ENCODE data around the gene CDT1.

The CDT1 gene

DNA sequence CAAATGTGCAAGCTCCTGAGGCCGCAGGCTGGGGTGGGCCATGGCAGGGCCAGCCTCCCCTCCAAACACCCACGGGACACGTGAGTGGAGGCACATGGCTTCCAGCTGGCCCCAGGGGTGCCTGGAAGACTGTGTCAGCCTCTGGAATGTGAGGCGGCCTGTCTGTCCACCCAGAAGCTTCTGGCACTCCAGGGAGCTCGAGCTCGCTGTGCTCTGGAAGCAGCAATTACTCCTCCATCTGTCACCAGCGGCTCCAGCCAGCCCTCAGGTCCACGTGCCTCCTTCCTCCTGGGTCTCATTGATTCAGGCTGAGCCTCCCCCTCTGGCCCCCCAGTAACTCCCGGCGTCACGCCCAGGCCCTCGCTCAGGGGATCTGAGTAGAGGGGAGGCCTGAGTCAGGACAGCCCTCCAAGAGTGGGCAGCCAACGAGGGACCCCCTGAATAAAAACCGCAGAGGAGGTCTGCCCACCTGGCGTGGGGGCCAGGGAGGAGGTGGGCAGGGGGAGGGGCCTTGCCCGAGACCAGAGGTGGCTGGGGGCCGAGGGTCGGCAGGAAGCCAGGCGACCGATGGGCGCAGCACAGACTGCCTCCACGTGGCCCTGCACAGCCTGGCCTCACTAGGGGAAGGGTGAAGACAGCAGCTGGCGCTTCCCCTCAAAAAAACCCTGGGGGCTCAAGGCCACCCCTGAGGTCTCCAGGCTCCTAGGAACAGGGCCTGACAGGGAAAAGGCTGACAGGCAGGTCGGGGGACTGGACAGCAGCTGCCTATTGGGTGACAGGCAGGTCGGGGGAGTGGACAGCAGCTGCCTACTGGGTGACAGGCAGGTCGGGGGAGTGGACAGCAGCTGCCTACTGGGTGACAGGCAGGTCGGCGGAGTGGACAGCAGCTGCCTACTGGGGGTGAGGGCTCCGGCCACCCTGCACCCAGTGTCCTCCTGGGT is 30.4 kb upstream of the CDT1 start:
- ChIA-PET CTCF (interaction anchor here (0.9 to 2.6 kb wide), 5 partner anchors 11 to 36 kb away, joined by 3 to 14 read pairs (median 6); no protein-coding TSS in a partner anchor), POLR2A (interaction anchor here (1.2 kb wide), 1 partner anchor 12 kb away, joined by 5 read pairs; the partner anchor contains the start of gene PIEZO1)
- DNase-seq (ENCODE audit: extremely low spot score), result no peak
- TF ChIP-seq, protein P1, sequence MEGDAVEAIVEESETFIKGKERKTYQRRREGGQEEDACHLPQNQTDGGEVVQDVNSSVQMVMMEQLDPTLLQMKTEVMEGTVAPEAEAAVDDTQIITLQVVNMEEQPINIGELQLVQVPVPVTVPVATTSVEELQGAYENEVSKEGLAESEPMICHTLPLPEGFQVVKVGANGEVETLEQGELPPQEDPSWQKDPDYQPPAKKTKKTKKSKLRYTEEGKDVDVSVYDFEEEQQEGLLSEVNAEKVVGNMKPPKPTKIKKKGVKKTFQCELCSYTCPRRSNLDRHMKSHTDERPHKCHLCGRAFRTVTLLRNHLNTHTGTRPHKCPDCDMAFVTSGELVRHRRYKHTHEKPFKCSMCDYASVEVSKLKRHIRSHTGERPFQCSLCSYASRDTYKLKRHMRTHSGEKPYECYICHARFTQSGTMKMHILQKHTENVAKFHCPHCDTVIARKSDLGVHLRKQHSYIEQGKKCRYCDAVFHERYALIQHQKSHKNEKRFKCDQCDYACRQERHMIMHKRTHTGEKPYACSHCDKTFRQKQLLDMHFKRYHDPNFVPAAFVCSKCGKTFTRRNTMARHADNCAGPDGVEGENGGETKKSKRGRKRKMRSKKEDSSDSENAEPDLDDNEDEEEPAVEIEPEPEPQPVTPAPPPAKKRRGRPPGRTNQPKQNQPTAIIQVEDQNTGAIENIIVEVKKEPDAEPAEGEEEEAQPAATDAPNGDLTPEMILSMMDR (IDR thresholded peaks at IDR 0.05; ENCODE audit: control extremely low read depth, extremely low read depth, low read depth, missing control alignments), result no peak

DNA sequence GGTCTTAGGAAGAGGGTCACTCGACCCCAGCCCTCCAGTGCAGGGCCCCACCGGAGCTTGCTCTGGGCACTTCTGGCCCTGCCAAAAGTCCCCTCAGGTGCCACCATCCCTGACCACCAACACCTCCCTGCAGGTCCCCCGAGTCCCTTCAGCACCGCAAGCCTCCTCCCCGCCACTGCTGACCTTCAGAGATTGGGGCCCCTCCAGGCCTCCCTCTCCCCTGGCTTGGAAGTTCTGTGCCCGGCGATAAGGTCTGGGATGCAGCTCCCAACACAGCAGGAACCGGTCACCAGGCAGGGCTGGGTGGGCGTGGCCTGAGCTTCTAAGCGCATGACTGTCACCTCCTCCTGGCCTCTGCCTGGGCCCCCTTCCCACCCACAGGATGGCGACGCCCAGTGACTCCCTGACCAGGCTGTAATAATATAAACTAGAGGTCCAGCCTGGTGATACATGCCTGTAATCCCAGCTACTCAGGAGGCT is 29.7 kb upstream of the CDT1 start:
- TF ChIP-seq, protein P1 (IDR thresholded peaks at IDR 0.05; ENCODE audit: control extremely low read depth, extremely low read depth, low read depth, missing control alignments), result no peak
- POLR2A ChIA-PET, result interaction anchor here (1.2 kb wide), 1 partner anchor 11 kb away, joined by 5 read pairs; the partner anchor contains the start of gene PIEZO1
- CTCF ChIA-PET, result interaction anchor here (1.7 to 1.9 kb wide), 2 partner anchors 30 to 36 kb away, joined by 4 to 10 read pairs; no protein-coding TSS in a partner anchor
- no peak for DNase-seq (ENCODE audit: extremely low spot score)

DNA sequence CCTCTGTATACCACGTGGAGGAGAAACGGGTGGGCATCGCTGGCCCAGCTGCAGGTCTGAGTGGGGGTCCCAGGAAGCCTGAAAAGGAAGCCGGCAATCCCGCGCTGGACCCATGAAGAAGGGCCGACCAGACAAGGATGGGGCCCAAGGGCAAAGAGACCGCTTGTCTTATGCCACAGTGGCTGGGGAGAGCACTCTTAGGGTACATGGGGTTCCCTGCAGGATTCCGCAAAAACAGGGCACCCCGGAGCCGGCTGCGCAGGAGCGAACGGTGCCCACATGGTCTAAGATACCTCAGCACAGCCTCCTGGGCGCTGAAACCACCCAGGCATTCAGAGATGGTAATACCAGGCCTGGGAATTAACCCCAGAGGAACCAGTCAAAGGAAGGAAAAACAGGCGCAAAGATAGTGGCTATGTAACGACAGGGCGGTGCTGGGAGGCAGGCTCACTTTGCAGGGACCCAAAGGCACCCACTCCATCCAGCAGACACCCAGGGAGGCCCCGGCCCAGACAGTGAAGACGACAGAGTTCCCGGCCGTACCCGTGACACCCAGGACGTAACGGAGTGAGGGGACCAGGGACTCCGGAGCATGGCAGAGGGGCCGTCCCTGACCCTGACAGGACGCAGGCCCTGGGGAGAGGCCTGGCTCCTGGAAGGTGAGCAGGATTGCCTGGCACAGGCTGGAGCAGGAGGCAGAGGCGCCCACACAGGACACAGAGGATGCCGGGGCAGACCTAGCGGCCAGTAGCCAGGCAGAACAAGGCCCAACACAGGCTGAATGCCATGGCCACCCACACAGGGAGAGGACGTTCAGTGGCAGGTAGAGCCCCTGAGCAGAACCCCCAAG is 28.8 kb upstream of the CDT1 start:
- DNase-seq (ENCODE audit: extremely low spot score), result no peak
- TF ChIP-seq, protein P1 (IDR thresholded peaks at IDR 0.05; ENCODE audit: control extremely low read depth, extremely low read depth, low read depth, missing control alignments), result no peak
- ChIA-PET POLR2A (interaction anchor here (0.6 kb wide), 1 partner anchor 15 kb away, joined by 4 read pairs; no protein-coding TSS in a partner anchor), CTCF (interaction anchor here (1.0 to 1.7 kb wide), 3 partner anchors 37 to 39 kb away, joined by 3 to 10 read pairs (median 4); no protein-coding TSS in a partner anchor)

DNA sequence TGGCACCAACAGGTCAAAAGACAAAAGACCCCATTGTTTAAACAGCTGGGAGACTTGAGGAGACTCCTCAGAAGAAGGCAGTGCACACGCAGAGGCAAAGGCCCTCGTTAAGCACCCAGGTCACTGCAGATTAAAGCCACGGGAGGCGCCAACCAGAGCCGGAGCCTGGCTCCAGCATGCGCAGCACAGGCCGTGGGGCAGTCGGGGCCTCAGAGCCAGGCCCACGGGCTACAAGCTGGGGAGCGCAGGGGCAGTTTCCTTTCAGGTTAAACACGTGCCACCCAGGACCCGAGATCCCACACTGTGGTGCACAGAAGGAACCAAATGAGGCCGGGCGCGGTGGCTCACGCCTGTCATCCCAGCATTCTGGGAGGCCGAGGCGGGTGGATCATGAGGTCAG is 27.8 kb upstream of the CDT1 start:
- ChIA-PET POLR2A (no interaction called here), CTCF (interaction anchor here (0.8 to 1.5 kb wide), 3 partner anchors 33 to 40 kb away, joined by 3 to 4 read pairs (median 3); no protein-coding TSS in a partner anchor)

DNA sequence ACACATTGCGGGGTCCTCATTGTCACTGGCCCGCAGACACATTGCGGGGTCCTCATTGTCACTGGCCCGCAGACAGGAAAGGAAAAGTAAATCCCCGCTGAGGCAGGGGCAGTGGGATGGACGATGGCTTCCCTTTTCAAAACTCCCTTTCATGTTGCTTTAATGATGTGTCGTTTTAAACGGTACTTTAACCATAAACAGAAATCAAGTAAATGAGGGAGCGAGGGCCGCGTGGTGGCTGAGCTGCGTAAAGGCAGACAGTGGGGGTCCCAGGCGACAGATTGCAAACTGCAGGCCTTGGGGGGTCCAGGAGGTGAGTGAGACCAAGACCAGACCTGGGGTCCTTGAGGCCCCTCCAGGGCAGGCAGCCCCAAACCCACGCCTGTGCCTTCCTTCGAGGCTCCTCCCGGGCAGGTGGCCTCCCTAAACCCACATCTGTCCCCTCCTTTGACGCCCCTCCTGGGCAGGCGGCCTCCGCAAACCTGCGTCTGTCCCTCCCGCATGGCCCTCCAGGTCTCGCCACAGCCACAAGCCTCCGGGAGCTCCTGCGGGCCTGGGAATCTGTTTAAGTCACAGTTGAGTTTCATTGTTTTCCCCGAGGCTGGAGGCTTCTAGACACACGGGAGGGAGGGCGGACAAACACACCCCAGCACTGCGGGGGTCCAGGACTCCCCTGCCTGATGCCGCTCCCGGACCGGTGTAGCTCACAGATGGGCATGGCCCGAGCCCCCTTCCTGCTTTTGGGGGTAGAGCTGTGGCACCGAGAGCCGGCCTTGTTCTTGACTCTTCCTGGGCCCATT is 25.9 kb upstream of the CDT1 start:
- TF ChIP-seq, protein P1 (IDR thresholded peaks at IDR 0.05; ENCODE audit: control extremely low read depth, extremely low read depth, low read depth, missing control alignments), result no peak
- POLR2A ChIA-PET, result no interaction called here
- DNase-seq (ENCODE audit: extremely low spot score), result no peak
- CTCF ChIA-PET, result interaction anchor here (1.1 to 7.6 kb wide), 4 partner anchors 11 to 390 kb away, joined by 4 to 74 read pairs (median 6); no protein-coding TSS in a partner anchor

More for the DNA sequence above, 27.8 kb upstream of the CDT1 start:
- no peak for DNase-seq (ENCODE audit: extremely low spot score)
- TF ChIP-seq, protein P1 (IDR thresholded peaks at IDR 0.05; ENCODE audit: control extremely low read depth, extremely low read depth, low read depth, missing control alignments), result no peak

All from GM10248 (cell line).